Activated CD4-positive, CD25-positive, alpha-beta regulatory T cell treated with anti-CD3 and anti-CD28 coated beads, Interleukin-2, amount 50 U/mL, for 24 hours (primary cell): ENCODE measurements around the gene CCDC87.
"Not testable (repeated sequence)": the region's sequence is repeated elsewhere in the genome, so short reads cannot be mapped to it uniquely, and the experiment has no call there.

Experiments used
- ATAC-seq, 2 donors: fragments of 150-1000 bp; cut with Tn5 transposase; one replicate each; pipeline ENCODE4 v1.10.0; 2021; ENCODE audit warnings: mild to moderate bottlenecking in 1 of 2, moderate library complexity in 1 of 2

The CCDC87 gene, protein sequence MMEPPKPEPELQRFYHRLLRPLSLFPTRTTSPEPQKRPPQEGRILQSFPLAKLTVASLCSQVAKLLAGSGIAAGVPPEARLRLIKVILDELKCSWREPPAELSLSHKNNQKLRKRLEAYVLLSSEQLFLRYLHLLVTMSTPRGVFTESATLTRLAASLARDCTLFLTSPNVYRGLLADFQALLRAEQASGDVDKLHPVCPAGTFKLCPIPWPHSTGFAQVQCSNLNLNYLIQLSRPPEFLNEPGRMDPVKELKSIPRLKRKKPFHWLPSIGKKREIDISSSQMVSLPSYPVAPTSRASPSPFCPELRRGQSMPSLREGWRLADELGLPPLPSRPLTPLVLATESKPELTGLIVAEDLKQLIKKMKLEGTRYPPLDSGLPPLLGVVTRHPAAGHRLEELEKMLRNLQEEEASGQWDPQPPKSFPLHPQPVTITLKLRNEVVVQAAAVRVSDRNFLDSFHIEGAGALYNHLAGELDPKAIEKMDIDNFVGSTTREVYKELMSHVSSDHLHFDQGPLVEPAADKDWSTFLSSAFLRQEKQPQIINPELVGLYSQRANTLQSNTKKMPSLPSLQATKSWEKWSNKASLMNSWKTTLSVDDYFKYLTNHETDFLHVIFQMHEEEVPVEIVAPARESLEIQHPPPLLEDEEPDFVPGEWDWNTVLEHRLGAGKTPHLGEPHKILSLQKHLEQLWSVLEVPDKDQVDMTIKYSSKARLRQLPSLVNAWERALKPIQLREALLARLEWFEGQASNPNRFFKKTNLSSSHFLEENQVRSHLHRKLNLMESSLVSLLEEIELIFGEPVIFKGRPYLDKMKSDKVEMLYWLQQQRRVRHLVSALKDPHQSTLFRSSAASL

DNA sequence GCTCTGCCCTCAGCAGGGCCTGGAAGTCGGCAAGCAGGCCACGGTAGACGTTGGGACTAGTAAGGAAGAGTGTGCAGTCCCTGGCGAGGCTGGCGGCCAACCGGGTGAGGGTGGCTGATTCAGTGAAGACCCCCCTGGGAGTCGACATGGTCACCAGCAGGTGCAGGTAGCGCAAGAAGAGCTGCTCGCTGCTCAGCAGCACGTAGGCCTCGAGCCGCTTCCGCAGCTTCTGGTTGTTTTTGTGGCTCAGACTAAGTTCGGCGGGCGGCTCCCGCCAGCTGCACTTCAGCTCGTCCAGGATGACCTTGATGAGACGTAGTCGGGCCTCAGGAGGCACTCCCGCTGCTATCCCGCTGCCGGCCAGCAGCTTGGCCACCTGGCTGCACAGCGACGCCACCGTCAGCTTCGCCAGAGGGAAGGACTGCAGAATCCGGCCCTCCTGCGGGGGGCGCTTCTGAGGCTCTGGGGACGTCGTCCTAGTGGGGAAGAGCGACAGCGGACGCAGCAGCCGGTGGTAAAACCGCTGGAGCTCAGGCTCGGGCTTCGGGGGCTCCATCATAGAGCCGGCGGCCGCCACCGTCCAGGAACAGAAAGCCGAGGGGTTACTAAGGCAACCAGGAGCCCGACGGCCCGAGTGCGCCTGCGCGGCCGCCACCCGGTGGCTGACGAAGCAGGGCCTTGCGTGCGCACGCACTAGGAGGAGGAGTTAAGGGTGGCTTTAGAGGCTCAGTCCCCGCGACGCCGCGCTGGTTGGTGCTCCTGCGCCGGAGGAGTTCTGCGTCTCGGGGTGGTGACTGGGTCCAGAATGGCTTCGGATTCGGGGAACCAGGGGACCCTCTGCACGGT lies at the start of gene CCDC87, which contains the start of gene CCS:
TSS of gene CCDC87 (minus strand) at position 607 of the 846 bp plus-strand sequence. CDS start at position 559, 48 bp downstream.
TSS of gene CCS (plus strand) at position 729 of the 846 bp plus-strand sequence. CDS start at position 806, 77 bp downstream.
- peak; percentile 98 to 99 for ATAC-seq

DNA sequence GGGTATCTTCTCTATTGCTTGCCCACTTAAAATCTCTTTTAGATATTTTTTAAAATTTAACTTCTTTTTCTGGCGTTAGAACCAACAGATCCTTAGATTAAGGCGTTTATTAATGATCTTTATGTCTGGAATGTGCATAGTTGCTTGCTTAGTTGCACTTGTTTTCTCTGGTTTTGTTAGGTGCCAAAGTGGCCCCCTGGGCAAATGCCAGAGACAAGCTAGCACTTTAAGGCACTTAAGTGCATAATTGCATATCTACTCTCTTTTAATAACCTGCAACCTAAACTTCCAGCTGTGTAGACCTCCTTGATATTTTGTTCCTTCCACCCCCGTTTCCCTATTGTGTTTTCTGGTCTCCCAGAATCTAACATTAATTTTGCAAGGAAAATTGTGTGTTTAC lies 49.0 kb upstream of the CCDC87 start:
- ATAC-seq = no peak

DNA sequence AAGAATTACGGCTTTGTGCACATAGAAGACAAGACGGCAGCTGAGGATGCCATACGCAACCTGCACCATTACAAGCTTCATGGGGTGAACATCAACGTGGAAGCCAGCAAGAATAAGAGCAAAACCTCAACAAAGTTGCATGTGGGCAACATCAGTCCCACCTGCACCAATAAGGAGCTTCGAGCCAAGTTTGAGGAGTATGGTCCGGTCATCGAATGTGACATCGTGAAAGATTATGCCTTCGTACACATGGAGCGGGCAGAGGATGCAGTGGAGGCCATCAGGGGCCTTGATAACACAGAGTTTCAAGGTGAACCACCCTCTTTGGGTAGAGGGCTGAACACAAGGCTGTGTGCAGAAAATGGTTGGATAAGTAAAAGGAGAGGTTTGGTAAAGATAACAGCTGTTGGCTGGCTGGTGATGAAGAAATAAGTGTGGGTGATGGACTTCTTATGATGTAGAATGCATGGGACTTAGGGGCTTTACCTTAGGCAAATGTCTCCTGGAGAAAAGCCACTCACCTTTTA lies 47.0 kb upstream of the CCDC87 start:
- ATAC-seq = not testable (repeated sequence)

DNA sequence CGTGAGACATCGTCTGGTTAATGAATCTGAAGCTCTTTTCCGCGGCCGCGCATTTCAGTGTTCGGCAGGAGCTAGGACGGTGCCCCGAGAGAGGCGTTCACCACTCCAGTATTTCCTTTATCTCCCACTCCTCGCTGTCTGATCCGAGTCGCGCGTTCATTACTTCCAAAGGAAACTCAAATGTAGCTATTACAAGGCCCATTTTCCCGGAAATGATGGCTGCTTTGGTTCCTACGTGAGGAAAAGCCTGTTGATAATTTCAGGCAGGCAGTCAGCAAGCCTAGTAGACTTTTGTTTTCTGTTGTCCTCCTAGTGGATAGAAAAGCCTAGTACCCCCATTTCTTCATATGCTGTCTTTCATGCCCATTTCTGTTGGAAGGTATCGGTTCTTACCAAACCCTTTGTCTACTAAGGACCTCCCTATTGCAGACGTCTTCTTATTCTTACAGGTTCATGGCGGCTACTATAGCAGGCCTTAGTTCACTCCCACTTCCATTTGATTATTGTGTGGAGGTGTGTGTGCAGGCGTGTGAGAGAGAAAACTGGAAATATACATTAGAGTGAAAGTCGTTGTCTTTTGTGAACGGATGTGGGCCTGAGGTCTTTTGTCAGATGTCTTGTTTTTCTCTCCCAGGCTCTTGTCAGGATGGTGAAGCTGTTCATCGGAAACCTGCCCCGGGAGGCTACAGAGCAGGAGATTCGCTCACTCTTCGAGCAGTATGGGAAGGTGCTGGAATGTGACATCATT lies 46.4 kb upstream of the CCDC87 start:
- no peak for ATAC-seq

DNA sequence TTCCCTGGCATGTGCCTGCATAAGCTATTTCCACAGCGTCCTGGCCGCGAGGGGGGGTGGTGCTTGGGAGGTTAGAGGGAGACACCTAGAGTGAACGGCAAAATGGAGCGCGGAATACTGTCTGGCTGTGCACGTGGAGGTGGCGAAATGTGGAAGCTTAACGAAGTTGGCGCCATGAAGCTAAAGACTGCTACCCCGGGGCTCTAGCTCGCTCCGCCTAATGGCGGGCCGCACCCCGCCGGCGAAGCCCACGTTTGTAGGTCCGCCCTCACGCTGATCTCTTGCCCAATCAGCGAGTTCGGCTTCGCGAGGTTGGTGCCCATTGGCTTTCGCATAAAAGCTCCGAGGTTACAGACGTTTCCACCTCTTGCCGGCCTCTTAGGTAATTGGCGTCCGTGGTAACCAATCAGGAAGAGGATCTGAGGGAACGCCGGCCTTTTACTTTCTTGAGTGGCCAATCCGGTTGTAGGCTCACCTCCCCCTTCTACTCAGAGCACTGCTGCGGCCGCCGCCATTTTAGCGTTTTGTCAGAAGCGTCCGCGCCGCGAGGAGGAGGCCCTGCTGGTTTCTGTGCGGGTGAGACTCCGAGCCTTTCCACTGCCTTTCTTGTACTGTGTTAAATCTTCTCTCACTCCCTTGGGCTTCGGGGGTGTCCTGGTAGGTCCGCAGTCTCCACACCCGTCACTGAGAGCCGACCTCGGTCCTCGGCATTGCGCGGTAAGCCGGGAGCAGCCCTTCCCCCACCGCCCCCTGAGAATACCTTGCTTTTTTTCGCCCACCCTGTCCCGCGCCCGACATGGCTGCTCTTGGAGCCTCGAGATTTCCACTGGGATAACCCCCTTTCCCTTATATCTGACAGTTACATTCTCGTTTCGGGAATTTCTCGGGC lies 45.6 kb upstream of the CCDC87 start, which contains the start of gene RBM4:
TSS of gene RBM4 (plus strand) at position 527 of the 889 bp plus-strand sequence. CDS start 1,009 bp downstream, outside the sequence.
- peak; percentile 94 for ATAC-seq

DNA sequence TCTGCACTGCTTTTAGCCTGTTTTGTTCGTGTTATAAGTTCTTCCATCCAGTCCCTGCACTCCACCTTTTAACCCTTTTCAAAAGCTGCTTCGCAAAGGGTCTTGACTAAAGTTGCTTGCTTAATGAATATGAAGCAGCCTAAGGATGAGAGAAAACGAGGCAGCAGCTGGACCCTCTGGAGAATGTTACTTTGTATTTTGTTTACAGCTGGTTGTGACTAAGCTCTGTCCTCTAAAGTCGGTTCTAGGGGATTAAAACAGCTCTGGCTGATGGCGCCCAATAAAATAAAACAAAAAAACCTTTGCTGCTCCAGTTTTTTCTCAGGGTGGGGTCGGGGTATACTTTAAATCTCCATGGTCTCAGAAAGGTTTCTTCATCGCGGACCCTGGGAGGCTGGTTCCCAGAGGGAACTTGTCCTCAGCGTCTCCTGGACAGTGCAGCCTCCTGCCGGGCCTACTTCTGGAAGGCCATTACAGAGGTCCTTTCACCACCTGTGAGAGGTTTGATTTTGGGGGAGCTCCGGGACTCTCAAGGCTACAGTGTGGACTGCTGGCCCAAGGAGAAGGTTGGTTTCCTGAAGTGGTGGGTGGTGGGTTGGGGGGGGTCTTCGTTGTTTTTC lies 44.8 kb upstream of the CCDC87 start:
- ATAC-seq = no peak

DNA sequence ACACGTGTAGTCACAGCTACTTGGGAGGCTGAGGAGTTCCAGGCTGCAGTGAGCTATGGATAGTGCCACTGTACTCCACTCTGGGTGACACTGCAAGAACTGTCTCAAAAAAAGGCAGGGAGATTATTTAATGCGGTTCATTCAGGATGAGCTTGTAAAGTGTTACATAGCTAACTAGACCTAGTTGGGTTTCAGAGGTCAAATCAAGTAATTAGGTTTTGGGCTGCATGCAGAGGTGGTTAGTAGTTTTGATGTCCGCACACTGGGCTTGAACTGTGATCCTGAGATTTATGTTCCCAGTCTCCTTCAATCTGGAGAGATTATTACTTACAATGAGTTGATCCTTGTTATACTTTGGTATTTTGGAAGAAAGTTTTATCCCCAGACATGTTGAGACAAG lies 43.5 kb upstream of the CCDC87 start:
- no peak for ATAC-seq

DNA sequence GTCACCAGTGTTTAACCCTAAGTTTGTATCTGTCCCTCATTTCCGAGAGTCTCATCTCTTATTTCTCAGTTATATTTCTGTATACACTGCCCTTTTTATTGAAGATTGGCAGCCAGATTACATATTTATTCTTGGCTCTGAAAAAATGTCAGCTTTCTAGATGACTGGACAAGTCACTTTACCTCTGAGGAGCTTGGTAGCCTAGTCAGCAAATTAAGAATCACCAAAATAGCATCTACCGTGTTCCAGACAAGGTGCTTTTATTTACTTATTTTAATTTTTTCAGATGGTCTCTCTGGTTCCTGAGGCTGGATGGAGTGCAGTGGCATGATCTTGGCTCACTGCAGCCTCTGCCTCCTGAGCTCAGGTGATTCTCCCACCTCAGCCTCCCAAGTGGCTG lies 40.1 kb upstream of the CCDC87 start:
- peak in 1 of 2 donors; percentile 30 for ATAC-seq

DNA sequence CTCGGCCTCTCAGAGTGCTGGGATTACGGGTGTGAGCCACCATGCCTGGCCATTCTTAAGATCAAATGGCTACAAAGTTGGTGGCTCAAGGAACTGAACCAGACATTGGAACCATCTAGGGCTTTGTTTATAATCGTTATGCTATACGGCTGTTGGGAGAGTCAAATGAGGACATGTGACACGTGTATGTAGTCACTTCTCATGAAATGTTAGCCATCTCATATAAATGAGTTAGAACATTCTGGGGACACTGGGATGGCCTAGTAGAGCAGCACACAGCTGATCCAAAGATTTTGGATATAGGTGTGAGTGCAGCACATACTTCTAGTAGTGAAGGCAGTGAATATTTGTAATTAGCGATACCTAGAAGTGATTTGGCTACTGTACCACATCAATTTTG lies 39.0 kb upstream of the CCDC87 start:
- no peak for ATAC-seq

DNA sequence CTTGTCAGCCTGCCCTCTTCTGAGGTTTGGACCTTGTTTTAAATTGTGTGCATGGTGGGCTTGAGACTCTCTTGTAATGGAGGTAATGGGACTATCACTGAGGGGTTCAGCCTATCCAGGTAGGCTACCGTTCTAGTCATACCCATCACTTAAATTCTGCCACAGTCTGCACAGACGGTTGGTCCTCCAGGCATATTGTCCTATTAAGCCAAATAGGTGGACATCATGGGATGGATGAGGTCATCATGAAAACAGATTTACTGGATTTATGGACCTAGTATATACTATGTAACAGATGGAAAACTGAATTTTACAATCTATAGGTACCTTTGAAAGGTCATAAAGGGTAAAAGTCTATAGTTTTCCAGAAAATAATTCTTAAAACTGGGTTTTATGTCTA lies 36.5 kb upstream of the CCDC87 start:
- ATAC-seq = no peak

DNA sequence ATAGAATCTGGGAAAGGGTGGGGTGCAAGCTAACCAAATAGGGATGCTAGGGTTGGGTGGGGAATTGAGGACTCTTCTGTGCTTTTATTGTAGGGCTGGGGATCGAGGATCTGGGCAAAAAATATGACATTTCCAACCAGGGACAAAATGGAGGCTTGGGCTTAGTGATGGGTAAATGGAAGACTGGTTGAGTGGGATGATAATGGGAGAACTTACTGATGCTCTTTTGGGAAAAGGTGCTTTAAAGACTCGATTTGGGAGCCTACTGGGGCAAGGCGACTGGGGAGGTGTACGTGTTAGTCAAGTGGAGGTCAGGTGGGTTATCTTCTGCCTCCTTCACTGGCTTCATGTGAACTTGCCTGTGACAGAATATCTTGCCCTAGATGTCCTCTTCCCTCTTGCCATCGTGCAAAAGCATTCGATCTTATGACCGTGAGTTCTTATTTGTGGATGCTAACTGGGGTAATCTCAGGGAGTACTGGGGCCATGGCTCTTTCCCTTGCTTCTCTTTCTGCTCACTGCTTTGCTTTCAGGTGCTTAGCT lies 35.3 kb upstream of the CCDC87 start:
- ATAC-seq = no peak

DNA sequence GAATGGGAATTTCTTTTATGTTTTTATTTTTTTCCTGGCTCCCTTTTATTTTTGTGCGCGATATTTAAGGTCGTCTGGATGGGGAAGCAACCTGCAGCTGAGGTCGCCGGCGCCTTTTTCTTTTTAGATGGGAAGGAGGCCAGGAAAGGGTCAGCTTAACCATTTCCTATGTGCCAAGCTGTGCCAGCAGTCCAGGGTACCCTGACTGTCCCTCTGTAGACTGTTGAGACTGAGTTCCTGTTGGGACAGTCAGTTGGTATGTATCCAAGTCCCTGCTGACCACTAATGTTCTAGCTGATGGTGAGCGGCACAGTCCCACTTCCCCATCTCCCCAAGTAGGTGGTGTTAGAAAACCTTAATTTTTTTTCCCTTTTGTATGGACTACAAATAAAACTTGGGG lies 34.1 kb upstream of the CCDC87 start:
- ATAC-seq = no peak

DNA sequence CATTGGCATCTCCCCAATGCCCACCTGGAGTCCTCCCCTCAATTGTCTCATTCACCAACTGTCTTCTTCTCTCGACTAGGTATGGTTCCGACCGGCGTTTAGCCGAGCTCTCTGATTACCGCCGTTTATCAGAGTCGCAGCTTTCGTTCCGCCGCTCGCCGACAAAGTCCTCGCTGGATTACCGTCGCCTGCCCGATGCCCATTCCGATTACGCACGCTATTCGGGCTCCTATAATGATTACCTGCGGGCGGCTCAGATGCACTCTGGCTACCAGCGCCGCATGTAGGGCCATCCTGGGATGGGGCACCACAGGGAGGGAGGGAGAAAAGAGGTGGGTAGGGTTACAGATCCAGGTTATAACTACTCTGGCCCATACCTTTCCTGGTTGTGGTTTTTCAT lies 33.5 kb upstream of the CCDC87 start:
- no peak for ATAC-seq

DNA sequence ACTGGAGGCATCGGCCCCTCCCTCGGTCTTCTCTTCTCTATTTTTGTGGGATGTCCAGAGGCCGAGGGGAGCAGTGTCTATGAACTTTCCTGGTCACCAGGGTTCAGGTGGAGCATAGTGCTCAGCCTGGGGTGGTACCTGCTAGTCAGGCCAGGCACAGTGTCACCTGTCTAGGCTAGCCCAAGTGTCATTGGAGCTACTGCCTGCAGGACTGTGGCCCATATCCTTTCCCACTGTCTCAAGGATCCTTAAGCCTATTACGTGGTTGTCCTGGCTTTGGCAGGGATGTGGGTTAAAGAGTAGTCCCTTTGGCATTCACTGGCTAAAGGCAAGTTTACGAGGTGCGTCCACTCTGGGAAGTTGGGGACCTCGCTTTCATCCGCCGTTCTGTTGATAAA lies 32.9 kb upstream of the CCDC87 start:
- ATAC-seq = no peak

DNA sequence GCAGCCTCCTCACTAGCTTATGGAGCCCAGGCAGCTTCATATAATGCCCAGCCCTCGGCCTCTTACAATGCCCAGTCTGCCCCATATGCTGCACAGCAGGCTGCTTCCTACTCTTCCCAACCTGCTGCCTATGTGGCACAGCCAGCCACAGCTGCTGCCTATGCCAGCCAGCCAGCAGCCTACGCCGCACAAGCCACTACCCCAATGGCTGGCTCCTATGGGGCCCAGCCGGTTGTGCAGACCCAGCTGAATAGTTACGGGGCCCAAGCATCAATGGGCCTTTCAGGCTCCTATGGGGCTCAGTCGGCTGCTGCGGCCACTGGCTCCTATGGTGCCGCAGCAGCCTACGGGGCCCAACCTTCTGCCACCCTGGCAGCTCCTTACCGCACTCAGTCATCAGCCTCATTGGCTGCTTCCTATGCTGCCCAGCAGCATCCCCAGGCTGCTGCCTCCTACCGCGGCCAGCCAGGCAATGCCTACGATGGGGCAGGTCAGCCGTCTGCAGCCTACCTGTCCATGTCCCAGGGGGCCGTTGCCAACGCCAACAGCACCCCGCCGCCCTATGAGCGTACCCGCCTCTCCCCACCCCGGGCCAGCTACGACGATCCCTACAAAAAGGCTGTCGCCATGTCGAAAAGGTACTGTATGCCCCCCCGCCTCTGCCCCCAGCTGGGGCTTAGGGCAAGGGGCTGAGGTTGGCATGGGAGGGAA lies 32.3 kb upstream of the CCDC87 start:
- ATAC-seq = no peak

DNA sequence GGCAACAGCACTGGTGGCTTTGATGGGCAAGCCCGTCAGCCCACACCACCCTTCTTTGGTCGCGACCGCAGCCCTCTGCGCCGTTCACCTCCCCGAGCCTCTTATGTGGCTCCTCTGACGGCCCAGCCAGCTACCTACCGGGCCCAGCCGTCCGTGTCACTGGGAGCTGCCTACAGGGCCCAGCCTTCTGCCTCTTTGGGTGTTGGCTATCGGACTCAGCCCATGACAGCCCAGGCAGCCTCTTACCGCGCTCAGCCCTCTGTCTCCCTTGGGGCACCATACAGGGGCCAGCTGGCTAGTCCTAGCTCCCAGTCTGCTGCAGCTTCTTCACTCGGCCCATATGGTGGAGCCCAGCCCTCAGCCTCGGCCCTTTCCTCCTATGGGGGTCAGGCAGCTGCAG lies 31.6 kb upstream of the CCDC87 start:
- ATAC-seq = no peak

DNA sequence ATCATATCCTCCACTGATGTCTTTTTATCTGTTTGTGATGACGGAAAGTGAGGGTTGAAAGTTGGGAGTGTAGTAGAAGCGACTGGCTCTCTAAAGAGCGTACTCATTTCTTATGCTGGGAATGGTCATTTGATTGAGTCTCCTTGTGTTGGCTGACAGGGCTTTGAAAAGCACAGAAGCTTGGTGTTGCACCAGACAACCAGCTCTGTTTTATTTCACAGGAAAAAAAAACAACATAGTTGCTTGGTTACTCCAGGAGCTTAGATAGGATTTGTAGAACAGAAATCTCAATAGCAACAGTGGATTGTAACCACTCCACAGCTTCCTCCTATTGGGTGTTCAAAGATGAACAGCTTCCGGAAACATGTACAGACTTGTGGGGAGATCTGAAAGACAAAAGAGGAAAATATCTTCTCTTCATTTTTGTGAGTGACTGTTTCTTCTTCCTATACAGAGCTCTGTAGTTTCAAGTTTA lies 26.3 kb upstream of the CCDC87 start:
- no peak for ATAC-seq

DNA sequence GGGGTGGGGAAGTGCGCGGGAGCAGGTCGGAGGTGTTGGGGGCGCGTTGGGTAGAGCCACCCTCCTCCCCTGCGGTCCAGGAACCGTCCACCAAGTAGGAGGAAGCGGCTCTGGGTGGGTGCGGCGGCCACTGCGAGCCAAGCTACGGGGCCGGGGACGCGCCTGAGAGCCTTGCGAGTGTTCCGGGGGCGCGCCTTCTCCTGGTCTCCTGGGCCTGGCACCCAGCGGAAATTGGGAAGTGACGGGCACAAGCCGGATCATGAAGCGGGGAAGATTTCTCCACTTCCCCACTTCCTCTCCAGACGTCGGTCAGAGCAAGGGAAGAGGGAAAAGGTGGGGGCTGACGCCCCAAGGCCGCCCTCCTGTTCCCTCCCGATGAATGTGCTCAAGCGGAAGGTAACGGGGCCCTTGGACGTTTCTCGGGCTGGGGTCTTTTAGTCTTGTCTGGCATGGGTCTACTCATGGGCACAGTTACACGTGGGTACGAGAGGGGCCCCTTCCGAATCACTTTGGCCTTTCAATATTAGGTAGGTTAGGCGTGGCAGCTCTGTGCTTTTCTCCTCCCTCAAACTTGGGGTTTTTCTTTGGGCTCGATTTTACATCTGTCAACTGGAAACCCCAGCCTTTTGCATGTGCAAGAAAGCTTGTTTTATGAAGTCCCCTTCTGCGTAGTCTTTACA lies 24.4 kb upstream of the CCDC87 start:
- ATAC-seq = no peak
